A549 (cell line): ENCODE results near the gene USP46.
A peak's percentile ranks its signal among the peaks of the same experiment; 100 is the strongest.

Source experiments
- CBX8 ChIP-seq: fragments of 200-600 bp; sonication (generic); IDR thresholded peaks from 2 replicates; pipeline ENCODE4 v1.6.1; 2016
- EHF ChIP-seq: fragments of 250-450 bp; sonication (Bioruptor Pico); IDR thresholded peaks from 2 replicates; pipeline ENCODE4 v1.5.0; 2020; ENCODE audit warnings: mild to moderate bottlenecking
- EP300 ChIP-seq, 2 experiments: fragments of >200 bp; sonication (Bioruptor Twin); formaldehyde crosslinking; IDR thresholded peaks; 2 replicates in 1 of 2; 3 replicates in 1 of 2; pipeline ENCODE4 v1.6.1; 2016 to 2017
- KDM1A ChIP-seq: fragments of 200-600 bp; sonication (generic); IDR thresholded peaks from 2 replicates; pipeline ENCODE4 v1.6.1; 2016; ENCODE audit warnings: low read depth, mild to moderate bottlenecking
- MAFK ChIP-seq: fragments of 450-650 bp; IDR thresholded peaks from 2 replicates; pipeline ENCODE4 v1.6.1; 2014; ENCODE audit not compliant: partially characterized antibody
- POLR2A ChIP-seq: IDR thresholded peaks from 2 replicates; pipeline ENCODE4 v1.6.1; 2012; ENCODE audit warnings: mild to moderate bottlenecking, low read length
- POLR2AphosphoS2 ChIP-seq: conservative IDR thresholded peaks from 2 replicates; pipeline ENCODE4 v1.6.1; 2012; ENCODE audit warnings: low read length, improper control_type of control experiment, inconsistent platforms
- RCOR1 ChIP-seq: fragments of 150-350 bp; IDR thresholded peaks from 2 replicates; pipeline ENCODE4 v1.6.1; 2014; ENCODE audit warnings: antibody characterized with exemption, low read length, low read depth
- SMC3 ChIP-seq: fragments of >200 bp; sonication (Bioruptor Twin); formaldehyde crosslinking; IDR thresholded peaks from 3 replicates; pipeline ENCODE4 v1.6.1; 2018; ENCODE audit warnings: inconsistent platforms
- TF ChIP-seq, protein P1 (sequence below): fragments of >200 bp; sonication (Bioruptor Twin); formaldehyde crosslinking; IDR thresholded peaks from 3 replicates; pipeline ENCODE4 v1.5.1; 2016
- TF ChIP-seq, protein P2 (sequence below): IDR thresholded peaks from 2 replicates; pipeline ENCODE4 v1.6.1; 2012; ENCODE audit warnings: low read depth, borderline replicate concordance
- TF ChIP-seq, protein P3 (sequence below): fragments of 200-600 bp; sonication (generic); IDR thresholded peaks from 2 replicates; pipeline ENCODE4 v1.6.1; 2016; ENCODE audit warnings: antibody characterized with exemption, mild to moderate bottlenecking, moderate library complexity
- TF ChIP-seq, protein P4 (sequence below): fragments of 250-450 bp; sonication (Bioruptor Pico); IDR thresholded peaks from 2 replicates; pipeline ENCODE4 v1.5.0; 2021; ENCODE audit warnings: mild to moderate bottlenecking, moderate library complexity, borderline replicate concordance
- TF ChIP-seq, protein P5 (sequence below): fragments of 450-650 bp; IDR thresholded peaks from 2 replicates; pipeline ENCODE4 v1.6.1; 2014; ENCODE audit warnings: antibody characterized with exemption

DNA sequence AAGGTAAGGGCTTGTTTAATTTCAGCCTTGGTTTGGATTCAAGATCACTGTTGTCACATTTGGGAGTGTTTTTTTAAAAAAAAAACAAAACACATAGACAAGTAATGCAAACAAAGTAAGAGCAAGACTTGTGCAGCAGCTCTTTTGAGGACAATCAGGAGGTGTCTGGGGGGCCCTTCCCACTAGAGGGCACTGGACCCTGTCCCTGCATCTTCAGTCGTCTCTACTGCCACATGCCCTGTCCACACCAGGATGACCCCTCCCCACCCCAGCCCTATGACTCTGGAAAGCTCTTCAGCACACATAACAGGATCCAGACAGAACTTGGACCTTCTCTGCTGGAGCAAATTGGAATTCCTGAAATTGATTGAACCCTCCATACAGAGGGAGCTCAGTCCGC lies 71.0 kb downstream of the USP46 start:
- TF ChIP-seq KDM1A (no peak), POLR2AphosphoS2 (no peak), EP300 (IDR thresholded peaks at IDR 0.05) (no peak), POLR2A (no peak), CBX8 (no peak), RCOR1 (no peak), SMC3 (peak; percentile 21; the same call in 1 of the 3 replicates), MAFK (no peak), EHF (CRISPR knock-in tag) (no peak)
- TF ChIP-seq, protein P1, sequence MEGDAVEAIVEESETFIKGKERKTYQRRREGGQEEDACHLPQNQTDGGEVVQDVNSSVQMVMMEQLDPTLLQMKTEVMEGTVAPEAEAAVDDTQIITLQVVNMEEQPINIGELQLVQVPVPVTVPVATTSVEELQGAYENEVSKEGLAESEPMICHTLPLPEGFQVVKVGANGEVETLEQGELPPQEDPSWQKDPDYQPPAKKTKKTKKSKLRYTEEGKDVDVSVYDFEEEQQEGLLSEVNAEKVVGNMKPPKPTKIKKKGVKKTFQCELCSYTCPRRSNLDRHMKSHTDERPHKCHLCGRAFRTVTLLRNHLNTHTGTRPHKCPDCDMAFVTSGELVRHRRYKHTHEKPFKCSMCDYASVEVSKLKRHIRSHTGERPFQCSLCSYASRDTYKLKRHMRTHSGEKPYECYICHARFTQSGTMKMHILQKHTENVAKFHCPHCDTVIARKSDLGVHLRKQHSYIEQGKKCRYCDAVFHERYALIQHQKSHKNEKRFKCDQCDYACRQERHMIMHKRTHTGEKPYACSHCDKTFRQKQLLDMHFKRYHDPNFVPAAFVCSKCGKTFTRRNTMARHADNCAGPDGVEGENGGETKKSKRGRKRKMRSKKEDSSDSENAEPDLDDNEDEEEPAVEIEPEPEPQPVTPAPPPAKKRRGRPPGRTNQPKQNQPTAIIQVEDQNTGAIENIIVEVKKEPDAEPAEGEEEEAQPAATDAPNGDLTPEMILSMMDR, result peak; percentile 31; the same call in 1 of the 3 replicates
- TF ChIP-seq, protein P2, sequence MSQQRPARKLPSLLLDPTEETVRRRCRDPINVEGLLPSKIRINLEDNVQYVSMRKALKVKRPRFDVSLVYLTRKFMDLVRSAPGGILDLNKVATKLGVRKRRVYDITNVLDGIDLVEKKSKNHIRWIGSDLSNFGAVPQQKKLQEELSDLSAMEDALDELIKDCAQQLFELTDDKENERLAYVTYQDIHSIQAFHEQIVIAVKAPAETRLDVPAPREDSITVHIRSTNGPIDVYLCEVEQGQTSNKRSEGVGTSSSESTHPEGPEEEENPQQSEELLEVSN, result no peak
- TF ChIP-seq, protein P3, sequence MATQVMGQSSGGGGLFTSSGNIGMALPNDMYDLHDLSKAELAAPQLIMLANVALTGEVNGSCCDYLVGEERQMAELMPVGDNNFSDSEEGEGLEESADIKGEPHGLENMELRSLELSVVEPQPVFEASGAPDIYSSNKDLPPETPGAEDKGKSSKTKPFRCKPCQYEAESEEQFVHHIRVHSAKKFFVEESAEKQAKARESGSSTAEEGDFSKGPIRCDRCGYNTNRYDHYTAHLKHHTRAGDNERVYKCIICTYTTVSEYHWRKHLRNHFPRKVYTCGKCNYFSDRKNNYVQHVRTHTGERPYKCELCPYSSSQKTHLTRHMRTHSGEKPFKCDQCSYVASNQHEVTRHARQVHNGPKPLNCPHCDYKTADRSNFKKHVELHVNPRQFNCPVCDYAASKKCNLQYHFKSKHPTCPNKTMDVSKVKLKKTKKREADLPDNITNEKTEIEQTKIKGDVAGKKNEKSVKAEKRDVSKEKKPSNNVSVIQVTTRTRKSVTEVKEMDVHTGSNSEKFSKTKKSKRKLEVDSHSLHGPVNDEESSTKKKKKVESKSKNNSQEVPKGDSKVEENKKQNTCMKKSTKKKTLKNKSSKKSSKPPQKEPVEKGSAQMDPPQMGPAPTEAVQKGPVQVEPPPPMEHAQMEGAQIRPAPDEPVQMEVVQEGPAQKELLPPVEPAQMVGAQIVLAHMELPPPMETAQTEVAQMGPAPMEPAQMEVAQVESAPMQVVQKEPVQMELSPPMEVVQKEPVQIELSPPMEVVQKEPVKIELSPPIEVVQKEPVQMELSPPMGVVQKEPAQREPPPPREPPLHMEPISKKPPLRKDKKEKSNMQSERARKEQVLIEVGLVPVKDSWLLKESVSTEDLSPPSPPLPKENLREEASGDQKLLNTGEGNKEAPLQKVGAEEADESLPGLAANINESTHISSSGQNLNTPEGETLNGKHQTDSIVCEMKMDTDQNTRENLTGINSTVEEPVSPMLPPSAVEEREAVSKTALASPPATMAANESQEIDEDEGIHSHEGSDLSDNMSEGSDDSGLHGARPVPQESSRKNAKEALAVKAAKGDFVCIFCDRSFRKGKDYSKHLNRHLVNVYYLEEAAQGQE, result no peak
- TF ChIP-seq, protein P4, sequence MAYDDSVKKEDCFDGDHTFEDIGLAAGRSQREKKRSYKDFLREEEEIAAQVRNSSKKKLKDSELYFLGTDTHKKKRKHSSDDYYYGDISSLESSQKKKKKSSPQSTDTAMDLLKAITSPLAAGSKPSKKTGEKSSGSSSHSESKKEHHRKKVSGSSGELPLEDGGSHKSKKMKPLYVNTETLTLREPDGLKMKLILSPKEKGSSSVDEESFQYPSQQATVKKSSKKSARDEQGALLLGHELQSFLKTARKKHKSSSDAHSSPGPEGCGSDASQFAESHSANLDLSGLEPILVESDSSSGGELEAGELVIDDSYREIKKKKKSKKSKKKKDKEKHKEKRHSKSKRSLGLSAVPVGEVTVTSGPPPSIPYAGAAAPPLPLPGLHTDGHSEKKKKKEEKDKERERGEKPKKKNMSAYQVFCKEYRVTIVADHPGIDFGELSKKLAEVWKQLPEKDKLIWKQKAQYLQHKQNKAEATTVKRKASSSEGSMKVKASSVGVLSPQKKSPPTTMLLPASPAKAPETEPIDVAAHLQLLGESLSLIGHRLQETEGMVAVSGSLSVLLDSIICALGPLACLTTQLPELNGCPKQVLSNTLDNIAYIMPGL (CRISPR knock-in tag), result no peak
- TF ChIP-seq, protein P5, sequence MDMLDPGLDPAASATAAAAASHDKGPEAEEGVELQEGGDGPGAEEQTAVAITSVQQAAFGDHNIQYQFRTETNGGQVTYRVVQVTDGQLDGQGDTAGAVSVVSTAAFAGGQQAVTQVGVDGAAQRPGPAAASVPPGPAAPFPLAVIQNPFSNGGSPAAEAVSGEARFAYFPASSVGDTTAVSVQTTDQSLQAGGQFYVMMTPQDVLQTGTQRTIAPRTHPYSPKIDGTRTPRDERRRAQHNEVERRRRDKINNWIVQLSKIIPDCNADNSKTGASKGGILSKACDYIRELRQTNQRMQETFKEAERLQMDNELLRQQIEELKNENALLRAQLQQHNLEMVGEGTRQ, result no peak
